ENCODE results near the gene ABCA9.

The ABCA9 gene

GRCh38 chr17:69060822-69061221, at the start of gene ABCA9:
TSS of gene ABCA9 (minus strand) at chr17:69060927. CDS start at chr17:69051126, 9,801 bp downstream.
- H3K4me3 ChIP-seq (ENCODE audit: low read length) = no peak within 1 kb of the TSS
- no peaks in the 10 kb centered on the region for H3K27me3 ChIP-seq (ENCODE audit: control insufficient read depth, insufficient read depth, low read length)
- H3K9ac ChIP-seq (ENCODE audit: low read length) = no peak within 1 kb of the TSS
- no peaks in the 10 kb centered on the region for H3K36me3 ChIP-seq (ENCODE audit: control insufficient read depth, insufficient read depth, low read length)
- H3K27ac ChIP-seq (ENCODE audit: low read depth, low read length) = peak within 1 kb of the TSS; percentile 7
- H3K4me1 ChIP-seq (ENCODE audit: control insufficient read depth, insufficient read depth, low read length) = no peaks in the 10 kb centered on the region

- H3K36me3 ChIP-seq (ENCODE audit: control insufficient read depth, insufficient read depth, low read length) = no peaks in the 10 kb centered on the region
- H3K4me3 ChIP-seq (ENCODE audit: low read length) = no peak overlapping the region
- no peaks in the 10 kb centered on the region for H3K27me3 ChIP-seq (ENCODE audit: control insufficient read depth, insufficient read depth, low read length)
- H3K27ac ChIP-seq (ENCODE audit: low read depth, low read length) = no peak overlapping the region
- no peaks in the 10 kb centered on the region for H3K4me1 ChIP-seq (ENCODE audit: control insufficient read depth, insufficient read depth, low read length)
- H3K9ac ChIP-seq (ENCODE audit: low read length) = no peak overlapping the region
Observed at GRCh38 chr17:69105907-69106730, 45.4 kb upstream of the ABCA9 start.

- Histone ChIP-seq H3K27ac (ENCODE audit: low read depth, low read length) (no peak overlapping the region), H3K4me3 (ENCODE audit: low read length) (no peak overlapping the region), H3K4me1 (ENCODE audit: control insufficient read depth, insufficient read depth, low read length) (no peaks in the 10 kb centered on the region), H3K27me3 (ENCODE audit: control insufficient read depth, insufficient read depth, low read length) (no peaks in the 10 kb centered on the region), H3K36me3 (ENCODE audit: control insufficient read depth, insufficient read depth, low read length) (no peaks in the 10 kb centered on the region), H3K9ac (ENCODE audit: low read length) (no peak overlapping the region)
Observed at GRCh38 chr17:69103557-69104233, 43.0 kb upstream of the ABCA9 start.

GRCh38 chr17:69098625-69099024, 37.9 kb upstream of the ABCA9 start:
- Histone ChIP-seq H3K9ac (ENCODE audit: low read length) (no peak overlapping the region), H3K36me3 (ENCODE audit: control insufficient read depth, insufficient read depth, low read length) (no peaks in the 10 kb centered on the region), H3K27me3 (ENCODE audit: control insufficient read depth, insufficient read depth, low read length) (no peaks in the 10 kb centered on the region), H3K4me3 (ENCODE audit: low read length) (no peak overlapping the region), H3K4me1 (ENCODE audit: control insufficient read depth, insufficient read depth, low read length) (no peaks in the 10 kb centered on the region), H3K27ac (ENCODE audit: low read depth, low read length) (no peak overlapping the region)

GRCh38 chr17:69096541-69096940, 35.8 kb upstream of the ABCA9 start:
- H3K36me3 ChIP-seq (ENCODE audit: control insufficient read depth, insufficient read depth, low read length) = no peaks in the 10 kb centered on the region
- H3K27ac ChIP-seq (ENCODE audit: low read depth, low read length) = no peak overlapping the region
- no peaks in the 10 kb centered on the region for H3K4me1 ChIP-seq (ENCODE audit: control insufficient read depth, insufficient read depth, low read length)
- H3K4me3 ChIP-seq (ENCODE audit: low read length) = no peak overlapping the region
- no peak overlapping the region for H3K9ac ChIP-seq (ENCODE audit: low read length)
- H3K27me3 ChIP-seq (ENCODE audit: control insufficient read depth, insufficient read depth, low read length) = no peaks in the 10 kb centered on the region

- no peak overlapping the region for H3K4me3 ChIP-seq (ENCODE audit: low read length)
- H3K9ac ChIP-seq (ENCODE audit: low read length) = no peak overlapping the region
- no peaks in the 10 kb centered on the region for H3K36me3 ChIP-seq (ENCODE audit: control insufficient read depth, insufficient read depth, low read length)
Observed at GRCh38 chr17:69093995-69094394, 33.3 kb upstream of the ABCA9 start.

GRCh38 chr17:69093279-69093789, 32.6 kb upstream of the ABCA9 start:
- H3K36me3 ChIP-seq (ENCODE audit: control insufficient read depth, insufficient read depth, low read length) = no peaks in the 10 kb centered on the region
- H3K27me3 ChIP-seq (ENCODE audit: control insufficient read depth, insufficient read depth, low read length) = no peaks in the 10 kb centered on the region
- H3K4me1 ChIP-seq (ENCODE audit: control insufficient read depth, insufficient read depth, low read length) = no peaks in the 10 kb centered on the region
- no peak overlapping the region for H3K9ac ChIP-seq (ENCODE audit: low read length)
- H3K27ac ChIP-seq (ENCODE audit: low read depth, low read length) = no peak overlapping the region
- no peak overlapping the region for H3K4me3 ChIP-seq (ENCODE audit: low read length)

More at GRCh38 chr17:69093995-69094394, 33.3 kb upstream of the ABCA9 start:
- Histone ChIP-seq H3K27me3 (ENCODE audit: control insufficient read depth, insufficient read depth, low read length) (no peaks in the 10 kb centered on the region), H3K27ac (ENCODE audit: low read depth, low read length) (no peak overlapping the region), H3K4me1 (ENCODE audit: control insufficient read depth, insufficient read depth, low read length) (no peaks in the 10 kb centered on the region)

- Histone ChIP-seq H3K27ac (ENCODE audit: low read depth, low read length) (no peak overlapping the region), H3K36me3 (ENCODE audit: control insufficient read depth, insufficient read depth, low read length) (no peaks in the 10 kb centered on the region), H3K27me3 (ENCODE audit: control insufficient read depth, insufficient read depth, low read length) (no peaks in the 10 kb centered on the region), H3K4me3 (ENCODE audit: low read length) (no peak overlapping the region), H3K9ac (ENCODE audit: low read length) (no peak overlapping the region), H3K4me1 (ENCODE audit: control insufficient read depth, insufficient read depth, low read length) (no peaks in the 10 kb centered on the region)
Observed at GRCh38 chr17:69090365-69090764, 29.6 kb upstream of the ABCA9 start.

- Histone ChIP-seq H3K9ac (ENCODE audit: low read length) (no peak overlapping the region), H3K27ac (ENCODE audit: low read depth, low read length) (no peak overlapping the region), H3K4me3 (ENCODE audit: low read length) (no peak overlapping the region), H3K36me3 (ENCODE audit: control insufficient read depth, insufficient read depth, low read length) (no peaks in the 10 kb centered on the region), H3K4me1 (ENCODE audit: control insufficient read depth, insufficient read depth, low read length) (no peaks in the 10 kb centered on the region), H3K27me3 (ENCODE audit: control insufficient read depth, insufficient read depth, low read length) (no peaks in the 10 kb centered on the region)
Observed at GRCh38 chr17:69088643-69089200, 28.0 kb upstream of the ABCA9 start.

GRCh38 chr17:69086641-69087040, 25.9 kb upstream of the ABCA9 start:
- Histone ChIP-seq H3K27me3 (ENCODE audit: control insufficient read depth, insufficient read depth, low read length) (no peaks in the 10 kb centered on the region), H3K4me1 (ENCODE audit: control insufficient read depth, insufficient read depth, low read length) (no peaks in the 10 kb centered on the region), H3K9ac (ENCODE audit: low read length) (no peak overlapping the region), H3K4me3 (ENCODE audit: low read length) (no peak overlapping the region), H3K36me3 (ENCODE audit: control insufficient read depth, insufficient read depth, low read length) (no peaks in the 10 kb centered on the region), H3K27ac (ENCODE audit: low read depth, low read length) (no peak overlapping the region)

- Histone ChIP-seq H3K27ac (ENCODE audit: low read depth, low read length) (no peak overlapping the region), H3K36me3 (ENCODE audit: control insufficient read depth, insufficient read depth, low read length) (no peaks in the 10 kb centered on the region)
Observed at GRCh38 chr17:69084911-69085310, 24.2 kb upstream of the ABCA9 start.

GRCh38 chr17:69082696-69083095, 22.0 kb upstream of the ABCA9 start:
- H3K27me3 ChIP-seq (ENCODE audit: control insufficient read depth, insufficient read depth, low read length) = no peaks in the 10 kb centered on the region
- H3K9ac ChIP-seq (ENCODE audit: low read length) = no peak overlapping the region
- H3K27ac ChIP-seq (ENCODE audit: low read depth, low read length) = no peak overlapping the region
- no peaks in the 10 kb centered on the region for H3K36me3 ChIP-seq (ENCODE audit: control insufficient read depth, insufficient read depth, low read length)
- H3K4me3 ChIP-seq (ENCODE audit: low read length) = no peak overlapping the region
- no peaks in the 10 kb centered on the region for H3K4me1 ChIP-seq (ENCODE audit: control insufficient read depth, insufficient read depth, low read length)

More at GRCh38 chr17:69084911-69085310, 24.2 kb upstream of the ABCA9 start:
- H3K9ac ChIP-seq (ENCODE audit: low read length) = no peak overlapping the region
- no peaks in the 10 kb centered on the region for H3K4me1 ChIP-seq (ENCODE audit: control insufficient read depth, insufficient read depth, low read length)
- H3K4me3 ChIP-seq (ENCODE audit: low read length) = no peak overlapping the region
- H3K27me3 ChIP-seq (ENCODE audit: control insufficient read depth, insufficient read depth, low read length) = no peaks in the 10 kb centered on the region

All from rectal smooth muscle tissue (tissue), 1 donor.